Measurements from ENCODE around the gene LIN9. TPM values are rescaled to one million over a fixed set of nuclear protein-coding genes. Genes with fewer than 3 reads are reported as not detected.
A peak's percentile ranks its signal among the peaks of the same experiment; 100 is the strongest.

LIN9 gene
- total RNA-seq, 1 donor from 2014 or later: 4.2 TPM

GRCh38 chr1:226233806-226234205, 75.2 kb downstream of the LIN9 start:
- Mint-ChIP-seq H3K27me3 (ENCODE audit: unreplicated experiment) (no peaks in the 10 kb centered on the region), H3K4me3 (ENCODE audit: unreplicated experiment) (no peak overlapping the region), H3K36me3 (ENCODE audit: unreplicated experiment) (no peaks in the 10 kb centered on the region), H3K9me3 (ENCODE audit: unreplicated experiment) (no peaks in the 10 kb centered on the region), H3K27ac (ENCODE audit: unreplicated experiment) (no peak overlapping the region), H3K4me1 (ENCODE audit: unreplicated experiment) (no peaks in the 10 kb centered on the region)
- TF ChIP-seq, protein P1, sequence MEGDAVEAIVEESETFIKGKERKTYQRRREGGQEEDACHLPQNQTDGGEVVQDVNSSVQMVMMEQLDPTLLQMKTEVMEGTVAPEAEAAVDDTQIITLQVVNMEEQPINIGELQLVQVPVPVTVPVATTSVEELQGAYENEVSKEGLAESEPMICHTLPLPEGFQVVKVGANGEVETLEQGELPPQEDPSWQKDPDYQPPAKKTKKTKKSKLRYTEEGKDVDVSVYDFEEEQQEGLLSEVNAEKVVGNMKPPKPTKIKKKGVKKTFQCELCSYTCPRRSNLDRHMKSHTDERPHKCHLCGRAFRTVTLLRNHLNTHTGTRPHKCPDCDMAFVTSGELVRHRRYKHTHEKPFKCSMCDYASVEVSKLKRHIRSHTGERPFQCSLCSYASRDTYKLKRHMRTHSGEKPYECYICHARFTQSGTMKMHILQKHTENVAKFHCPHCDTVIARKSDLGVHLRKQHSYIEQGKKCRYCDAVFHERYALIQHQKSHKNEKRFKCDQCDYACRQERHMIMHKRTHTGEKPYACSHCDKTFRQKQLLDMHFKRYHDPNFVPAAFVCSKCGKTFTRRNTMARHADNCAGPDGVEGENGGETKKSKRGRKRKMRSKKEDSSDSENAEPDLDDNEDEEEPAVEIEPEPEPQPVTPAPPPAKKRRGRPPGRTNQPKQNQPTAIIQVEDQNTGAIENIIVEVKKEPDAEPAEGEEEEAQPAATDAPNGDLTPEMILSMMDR (IDR thresholded peaks at IDR 0.05): no peak
- no peak for DNase-seq (ENCODE audit: extremely low spot score, unreplicated experiment)

DNA sequence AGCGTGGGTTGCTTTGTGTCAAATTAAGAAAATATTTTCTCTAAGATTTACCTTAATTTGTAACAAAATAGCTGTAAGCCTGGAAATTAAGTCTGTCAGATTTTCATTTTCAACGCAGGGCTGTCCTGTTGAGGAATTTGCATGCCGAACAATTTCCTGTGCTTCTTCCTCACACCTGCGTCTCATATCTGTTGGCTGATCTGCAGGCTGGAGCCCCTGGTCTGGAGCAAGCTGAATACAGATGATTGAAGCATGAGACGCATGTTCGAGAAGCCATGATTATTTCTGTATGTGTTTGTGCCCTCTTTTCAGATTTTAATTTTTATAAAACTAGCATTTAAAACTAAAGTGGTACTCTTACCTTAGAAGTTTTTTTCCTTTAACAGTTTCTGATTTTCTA, 75.7 kb downstream of the LIN9 start:
- Mint-ChIP-seq H3K9me3 (ENCODE audit: unreplicated experiment) (no peaks in the 10 kb centered on the region), H3K4me1 (ENCODE audit: unreplicated experiment) (no peaks in the 10 kb centered on the region)

DNA sequence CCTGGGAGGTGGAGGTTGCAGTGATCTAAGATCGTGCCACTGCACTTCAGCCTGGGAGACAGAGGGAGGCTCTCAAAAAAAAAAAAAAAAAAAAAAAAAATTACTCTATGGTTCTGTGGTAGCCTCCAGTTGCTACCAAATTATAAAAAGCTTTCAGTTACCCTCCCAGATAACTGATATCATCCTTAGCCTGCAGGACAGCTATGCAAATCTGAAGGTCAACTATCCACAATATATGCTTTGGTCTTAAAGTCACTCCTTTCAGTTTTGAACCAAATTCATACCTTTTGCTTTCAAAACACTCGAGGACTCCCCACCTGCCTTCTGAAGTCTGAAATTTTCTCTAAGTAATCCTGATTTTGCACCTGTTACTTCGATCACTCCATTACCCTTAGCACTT, 82.4 kb downstream of the LIN9 start:
- no peak overlapping the region for H3K27ac Mint-ChIP-seq (ENCODE audit: unreplicated experiment)
- peaks cover 5% of the 10 kb centered on the region for H3K4me1 Mint-ChIP-seq (ENCODE audit: unreplicated experiment)
- TF ChIP-seq, protein P1 (IDR thresholded peaks at IDR 0.05): no peak
- no peaks in the 10 kb centered on the region for H3K9me3 Mint-ChIP-seq (ENCODE audit: unreplicated experiment)
- no peak for DNase-seq (ENCODE audit: extremely low spot score, unreplicated experiment)
- H3K4me3 Mint-ChIP-seq (ENCODE audit: unreplicated experiment): no peak overlapping the region
- peaks cover 3% of the 10 kb centered on the region for H3K27me3 Mint-ChIP-seq (ENCODE audit: unreplicated experiment)
- no peaks in the 10 kb centered on the region for H3K36me3 Mint-ChIP-seq (ENCODE audit: unreplicated experiment)

More for the DNA sequence above, 75.7 kb downstream of the LIN9 start:
- Mint-ChIP-seq H3K27ac (ENCODE audit: unreplicated experiment) (no peak overlapping the region), H3K4me3 (ENCODE audit: unreplicated experiment) (no peak overlapping the region), H3K27me3 (ENCODE audit: unreplicated experiment) (no peaks in the 10 kb centered on the region), H3K36me3 (ENCODE audit: unreplicated experiment) (no peaks in the 10 kb centered on the region)
- TF ChIP-seq, protein P1 (IDR thresholded peaks at IDR 0.05): no peak
- no peak for DNase-seq (ENCODE audit: extremely low spot score, unreplicated experiment)

GRCh38 chr1:226223786-226224244, 85.1 kb downstream of the LIN9 start:
- H3K9me3 Mint-ChIP-seq (ENCODE audit: unreplicated experiment): no peaks in the 10 kb centered on the region
- no peak for DNase-seq (ENCODE audit: extremely low spot score, unreplicated experiment)
- H3K27me3 Mint-ChIP-seq (ENCODE audit: unreplicated experiment): peaks cover 3% of the 10 kb centered on the region
- H3K27ac Mint-ChIP-seq (ENCODE audit: unreplicated experiment): no peak overlapping the region
- H3K36me3 Mint-ChIP-seq (ENCODE audit: unreplicated experiment): no peaks in the 10 kb centered on the region
- peaks cover 5% of the 10 kb centered on the region for H3K4me1 Mint-ChIP-seq (ENCODE audit: unreplicated experiment)
- H3K4me3 Mint-ChIP-seq (ENCODE audit: unreplicated experiment): peak overlapping the region; percentile 71
- TF ChIP-seq, protein P1 (IDR thresholded peaks at IDR 0.05): peak; percentile 16

DNA sequence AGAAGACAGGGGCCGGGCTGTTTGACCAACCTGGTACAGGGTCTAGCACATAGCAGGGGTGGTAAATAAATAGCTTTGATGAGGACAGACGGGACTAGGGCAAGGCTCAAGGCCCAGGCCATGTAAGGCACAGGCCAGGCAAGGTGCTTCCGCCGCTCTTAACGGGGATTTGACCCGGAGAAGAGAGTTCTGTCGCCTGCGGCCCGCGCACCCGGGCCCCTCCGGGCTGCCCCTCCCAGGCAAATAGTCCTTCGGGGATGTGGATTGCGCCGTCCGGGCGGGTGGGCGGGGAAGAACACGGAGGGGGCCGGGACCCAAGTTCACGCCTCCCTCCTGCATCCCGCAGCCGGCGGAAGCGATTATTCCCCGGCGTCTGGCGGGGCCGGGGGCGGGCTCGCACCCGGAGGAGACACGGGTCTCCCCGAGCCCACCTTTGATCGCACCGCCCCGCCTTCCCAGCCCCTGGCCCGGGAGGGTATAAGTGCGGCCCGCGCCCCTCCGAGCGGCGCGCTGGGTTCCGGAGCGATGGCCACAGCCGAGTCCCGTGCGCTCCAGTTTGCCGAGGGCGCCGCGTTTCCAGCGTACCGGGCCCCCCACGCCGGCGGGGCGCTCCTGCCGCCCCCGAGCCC, 85.7 kb downstream of the LIN9 start, which contains the start of gene MIXL1:
Gene MIXL1 (plus strand): TSS at position 508 of the 629 bp plus-strand sequence. CDS start 18 bp downstream, at position 526.
- TF ChIP-seq, protein P1 (IDR thresholded peaks at IDR 0.05): no peak
- no peak for DNase-seq (ENCODE audit: extremely low spot score, unreplicated experiment)
- H3K36me3 Mint-ChIP-seq (ENCODE audit: unreplicated experiment): no peaks in the 10 kb centered on the region
- peaks cover 5% of the 10 kb centered on the region for H3K4me1 Mint-ChIP-seq (ENCODE audit: unreplicated experiment)
- no peaks in the 10 kb centered on the region for H3K9me3 Mint-ChIP-seq (ENCODE audit: unreplicated experiment)
- peak within 1 kb of the TSS; percentile 71 for H3K4me3 Mint-ChIP-seq (ENCODE audit: unreplicated experiment)
- no peak within 1 kb of the TSS for H3K27ac Mint-ChIP-seq (ENCODE audit: unreplicated experiment)
- peaks cover 3% of the 10 kb centered on the region for H3K27me3 Mint-ChIP-seq (ENCODE audit: unreplicated experiment)
